Hepatocyte (in vitro differentiated cells): ENCODE data around the gene CFAP58. TPM values are rescaled to one million over a fixed set of nuclear protein-coding genes. Genes with fewer than 3 reads are reported as not detected.

Experiments used
- DNase-seq: peaks from one replicate; pipeline ENCODE4 v3.0.0-alpha.2; 2016; ENCODE audit warnings: low spot score
- H2AFZ ChIP-seq: fragments of 200-600 bp; sonication (generic); 2 replicates; pipeline ENCODE4 v1.6.0; 2016; ENCODE audit warnings: antibody characterized with exemption, mild to moderate bottlenecking
- H3K27ac ChIP-seq: fragments of 200-600 bp; sonication (generic); 2 replicates; pipeline ENCODE4 v1.5.1; 2016; ENCODE audit warnings: mild to moderate bottlenecking
- H3K27me3 ChIP-seq: fragments of 200-600 bp; sonication (generic); 2 replicates; pipeline ENCODE4 v1.6.1; 2016
- H3K36me3 ChIP-seq: fragments of 200-600 bp; sonication (generic); replicated peaks from 2 replicates; pipeline ENCODE4 v1.5.1; 2016; ENCODE audit warnings: low read depth; ENCODE audit not compliant: insufficient read depth
- H3K4me1 ChIP-seq: fragments of 200-600 bp; sonication (generic); 2 replicates; pipeline ENCODE4 v1.5.1; 2016; ENCODE audit warnings: mild to moderate bottlenecking, moderate library complexity; ENCODE audit not compliant: insufficient read depth
- H3K4me2 ChIP-seq: fragments of 200-600 bp; sonication (generic); 2 replicates; pipeline ENCODE4 v1.6.0; 2016
- H3K4me3 ChIP-seq: fragments of 200-600 bp; sonication (generic); 2 replicates; pipeline ENCODE4 v1.5.1; 2016; ENCODE audit warnings: mild to moderate bottlenecking
- H3K79me2 ChIP-seq: fragments of 200-600 bp; sonication (generic); 2 replicates; pipeline ENCODE4 v1.6.0; 2017; ENCODE audit warnings: mild to moderate bottlenecking
- H3K9me2 ChIP-seq: fragments of 200-600 bp; sonication (generic); replicated peaks from 2 replicates; pipeline ENCODE4 v1.6.0; 2017; ENCODE audit warnings: mild to moderate bottlenecking; ENCODE audit not compliant: insufficient read depth
- H3K9me3 ChIP-seq: fragments of 200-600 bp; sonication (generic); 2 replicates; pipeline ENCODE4 v1.5.1; 2016; ENCODE audit warnings: low read depth, mild to moderate bottlenecking
- H4K20me1 ChIP-seq: fragments of 200-600 bp; sonication (generic); 2 replicates; pipeline ENCODE4 v1.6.0; 2016; ENCODE audit warnings: mild to moderate bottlenecking; ENCODE audit not compliant: insufficient read depth, poor library complexity, severe bottlenecking
- CTCF ChIP-seq: fragments of 200-600 bp; sonication (generic); IDR thresholded peaks from 2 replicates; pipeline ENCODE4 v1.5.1; 2016; ENCODE audit warnings: antibody characterized with exemption, mild to moderate bottlenecking; ENCODE audit not compliant: poor library complexity
- EZH2 ChIP-seq: fragments of 200-600 bp; sonication (generic); IDR thresholded peaks from 2 replicates; pipeline ENCODE4 v1.6.1; 2016; ENCODE audit warnings: antibody characterized with exemption, mild to moderate bottlenecking, borderline replicate concordance
- EZH2phosphoT487 ChIP-seq: fragments of 200-600 bp; sonication (generic); IDR thresholded peaks from one replicate; pipeline ENCODE4 v1.6.1; 2018; ENCODE audit warnings: antibody characterized with exemption, mild to moderate bottlenecking, low read depth, moderate library complexity; ENCODE audit not compliant: unreplicated experiment, severe bottlenecking
- WGBS: methylation state at CpG from one replicate; pipeline ENCODE4 v1.1.6; 2016; ENCODE audit warnings: low lambda C conversion rate; ENCODE audit errors: missing lambda C conversion rate; 5-methylcytosine and 5-hydroxymethylcytosine counted together
- polyA plus RNA-seq: library from polyadenylated mRNA; unstranded; fragments of >200 nt; fragmentation: Nextera tagmentation; extraction: Ambion mirVana; gene quantifications from 2 replicates; pipeline ENCODE4 v1.2.1, GENCODE V29; 2016
- total RNA-seq: library from RNA; depleted of rRNA; stranded (reverse); fragments of >200 nt; gene quantifications from 2 replicates; pipeline ENCODE4 v1.2.3, GENCODE V29; 2014

The CFAP58 gene
- total and polyA plus RNA-seq, 2 experiments from 2014 or later: 0.17 TPM; not detected in 1

GRCh38 chr10:104485632-104486031 is 132.0 kb downstream of the CFAP58 start:
- no peaks in the 10 kb centered on the region for H3K36me3 ChIP-seq
- no peak overlapping the region for H2AFZ ChIP-seq
- H3K27me3 ChIP-seq: no peaks in the 10 kb centered on the region
- no peak overlapping the region for H3K4me2 ChIP-seq
- H3K9me2 ChIP-seq: no peaks in the 10 kb centered on the region
- 83% methylated on average over 3 of the region's 3 CpGs for WGBS
- no peaks in the 10 kb centered on the region for H4K20me1 ChIP-seq
- no peaks in the 10 kb centered on the region for H3K9me3 ChIP-seq
- TF ChIP-seq EZH2phosphoT487: no peak
- TF ChIP-seq EZH2: no peak
- TF ChIP-seq CTCF: no peak
- no peaks in the 10 kb centered on the region for H3K4me1 ChIP-seq
- H3K27ac ChIP-seq: no peak overlapping the region
- H3K79me2 ChIP-seq: no peaks in the 10 kb centered on the region
- no peak for DNase-seq
- no peak overlapping the region for H3K4me3 ChIP-seq

- H3K9me3 ChIP-seq: no peaks in the 10 kb centered on the region
These were observed 133.2 kb downstream of the CFAP58 start for GRCh38 chr10:104486803-104487202.

DNA sequence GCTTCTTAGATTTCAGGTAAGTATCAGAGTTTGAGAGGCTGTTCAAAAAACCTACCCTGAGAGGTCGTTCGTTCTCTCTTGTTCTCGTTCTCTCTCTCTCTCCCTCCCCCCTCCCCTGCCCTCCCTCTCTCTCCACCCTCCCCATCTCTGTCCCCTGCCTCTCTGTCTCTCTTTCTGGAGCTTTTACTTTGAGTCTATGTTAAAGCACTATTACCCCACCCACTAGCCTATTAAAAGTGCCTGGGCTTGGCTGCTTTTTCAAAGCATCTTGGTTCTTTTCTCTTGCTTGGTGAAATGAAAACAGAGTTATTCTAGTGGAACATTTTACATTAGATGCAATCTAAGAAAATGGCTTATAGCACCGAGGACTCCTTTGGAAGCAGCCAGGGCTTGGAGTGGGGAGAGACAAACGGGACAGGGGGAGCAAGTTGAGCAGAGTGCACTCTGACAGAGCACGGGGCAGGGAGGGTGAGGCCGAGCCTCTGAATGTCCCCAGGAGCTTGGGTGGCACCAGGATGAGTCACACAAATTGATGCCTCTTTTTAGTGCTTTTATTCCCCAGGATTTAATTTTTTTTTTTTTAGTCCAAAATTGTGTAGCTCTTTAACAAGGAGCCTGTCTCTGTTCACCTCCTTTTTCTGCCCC is 134.3 kb downstream of the CFAP58 start:
- DNase-seq: no peak
- H3K27ac ChIP-seq: peak overlapping the region; percentile 43
- 39% methylated on average over 4 of the region's 7 CpGs for WGBS
- no peak overlapping the region for H2AFZ ChIP-seq
- no peaks in the 10 kb centered on the region for H3K27me3 ChIP-seq
- H3K36me3 ChIP-seq: no peaks in the 10 kb centered on the region
- TF ChIP-seq EZH2phosphoT487 (no peak), EZH2 (no peak), CTCF (no peak)
- H3K79me2 ChIP-seq: no peaks in the 10 kb centered on the region
- H3K9me3 ChIP-seq: no peaks in the 10 kb centered on the region
- H3K4me1 ChIP-seq: no peaks in the 10 kb centered on the region
- no peaks in the 10 kb centered on the region for H3K9me2 ChIP-seq
- H3K4me3 ChIP-seq: no peak overlapping the region
- no peaks in the 10 kb centered on the region for H4K20me1 ChIP-seq
- no peak overlapping the region for H3K4me2 ChIP-seq

More at GRCh38 chr10:104486803-104487202, 133.2 kb downstream of the CFAP58 start:
- Histone ChIP-seq H3K27ac (no peak overlapping the region), H2AFZ (no peak overlapping the region), H3K4me2 (no peak overlapping the region), H4K20me1 (no peaks in the 10 kb centered on the region), H3K9me2 (no peaks in the 10 kb centered on the region), H3K4me3 (no peak overlapping the region), H3K27me3 (no peaks in the 10 kb centered on the region), H3K36me3 (no peaks in the 10 kb centered on the region), H3K79me2 (no peaks in the 10 kb centered on the region), H3K4me1 (no peaks in the 10 kb centered on the region)
- 86% methylated on average over 1 of the region's 1 CpG for WGBS
- TF ChIP-seq EZH2phosphoT487: no peak
- no peak for TF ChIP-seq CTCF
- TF ChIP-seq EZH2: no peak
- no peak for DNase-seq

GRCh38 chr10:104488439-104488832 is 134.8 kb downstream of the CFAP58 start:
- 60% methylated on average over 2 of the region's 2 CpGs for WGBS
- Histone ChIP-seq H3K9me2 (no peaks in the 10 kb centered on the region), H3K36me3 (no peaks in the 10 kb centered on the region), H3K4me3 (no peak overlapping the region), H3K27me3 (no peaks in the 10 kb centered on the region), H3K4me2 (no peak overlapping the region), H3K79me2 (no peaks in the 10 kb centered on the region), H3K9me3 (no peaks in the 10 kb centered on the region), H2AFZ (no peak overlapping the region), H3K4me1 (no peaks in the 10 kb centered on the region), H3K27ac (peak overlapping the region; percentile 43), H4K20me1 (no peaks in the 10 kb centered on the region)
- DNase-seq: no peak
- no peak for TF ChIP-seq EZH2
- no peak for TF ChIP-seq CTCF
- no peak for TF ChIP-seq EZH2phosphoT487
